Heart right ventricle (tissue), 16 donors: Measurements from ENCODE around the gene KIF6. TPM values are rescaled to one million over a fixed set of nuclear protein-coding genes. Genes with fewer than 3 reads are reported as not detected.
A peak's percentile ranks its signal among the peaks of the same experiment; 100 is the strongest.

Experiments used
- ATAC-seq, 8 donors: fragments of 200-7000 bp; cut with Tn5 transposase; one replicate each; pipeline ENCODE4 v1.9.1; 2020; ENCODE audit warnings: mild to moderate bottlenecking in 8 of 8, moderate library complexity in 8 of 8, moderate number of reproducible peaks in 1 of 8
- DNase-seq, 2 donors: peaks; one replicate each; pipeline ENCODE4 v3.0.0-alpha.2; 2020
- H3K27ac ChIP-seq, 10 donors: fragments of 200-600 bp; sonication (generic) in 2 of 10; one replicate each; pipeline versions ENCODE4 v1.5.0 to v1.8.0; 2020 to 2022; ENCODE audit warnings: mild to moderate bottlenecking in 3 of 10
- H3K27me3 ChIP-seq, 7 donors: fragments of 200-600 bp; one replicate each; pipeline ENCODE4 v1.8.0; 2021 to 2022; ENCODE audit warnings: mild to moderate bottlenecking in 2 of 7
- H3K36me3 ChIP-seq, 9 donors: fragments of 200-600 bp; sonication (generic) in 1 of 9; one replicate each; pipeline versions ENCODE4 v1.5.0 to v1.8.0; 2020 to 2022; ENCODE audit warnings: mild to moderate bottlenecking in 2 of 9
- H3K4me1 ChIP-seq, 9 donors: fragments of 200-600 bp; sonication (generic) in 1 of 9; one replicate each; pipeline versions ENCODE4 v1.5.0 to v1.8.0; 2020 to 2022; ENCODE audit warnings: mild to moderate bottlenecking in 4 of 9
- H3K4me3 ChIP-seq, 10 donors: fragments of 200-600 bp; sonication (generic) in 2 of 10; one replicate each; pipeline versions ENCODE4 v1.5.0 to v1.8.0; 2020 to 2022; ENCODE audit warnings: mild to moderate bottlenecking in 7 of 10, moderate library complexity in 2 of 10
- H3K9me3 ChIP-seq, 11 donors: fragments of 200-600 bp in 10 of 11; sonication (generic) in 2 of 11; one replicate each; pipeline versions ENCODE4 v1.5.0 to v1.8.0; 2013 to 2022; ENCODE audit warnings: mild to moderate bottlenecking in 2 of 11, control low read depth in 1 of 11, moderate library complexity in 1 of 11
- WGBS, 2 donors: extraction: QIAGEN DNeasy Blood & Tissue Kit; methylation state at CpG; one replicate each; pipeline ENCODE4 v1.1.7; 2013; ENCODE audit warnings: inconsistent platforms in 1 of 2; 5-methylcytosine and 5-hydroxymethylcytosine counted together
- intact Hi-C, 10 donors: fragments of 100-400 bp; cut with DNase I; formaldehyde crosslinking; loops; one replicate each; pipeline versions ENCODE4 v1.11.1 to v1.14.2; 2022
- polyA plus RNA-seq, 2 donors: library from polyadenylated mRNA; stranded (reverse); fragments of 200-250 nt; gene quantifications; one replicate each; pipeline ENCODE4 v1.2.3, GENCODE V29; 2013
- total RNA-seq, 10 donors: library from RNA; stranded (reverse); fragmentation: NEBNext Ultra II Directional in 3 of 10; extraction: Animal tissue kit (Norgen Biotek cat#: 25700) in 3 of 10; gene quantifications; one replicate each; pipeline versions ENCODE4 v1.2.1 to v1.2.4, GENCODE V29; 2021 to 2023
- TF ChIP-seq, protein P1 (sequence below), 9 donors: fragments of 200-600 bp; sonication (generic) in 2 of 9; IDR thresholded peaks; one replicate each; pipeline versions ENCODE4 v1.5.0 to v1.8.0; 2021 to 2022; ENCODE audit warnings: antibody characterized with exemption in 9 of 9, mild to moderate bottlenecking in 5 of 9, moderate library complexity in 1 of 9
- donor health status: Arrhythmogenic right ventricular cardiomyopathy.
- donor health status: ischemic (EF 13 %, LVEDD 7.1; RV severe dilation, severe dysfunction).
- donor health status: healthy with polysubstance abuse.
- donor health status: DM: no; HTN: yes; CAD: no.
- donor health status: DM: no; HTN: no; CAD: no.
- donor health status: ischemic (EF 25% LVEDD 6.9; RV normal size, moderate dysfunction).
- donor health status: ischemic (EF 25% LVEDD 5.7; RV mildly dilated, moderate dysfunction).
- donor health status: healthy.
- donor health status: DM: yes; HTN: yes; CAD: no.
- donor health status: Ischemic cardiomyopathy.
- donor health status: ischemic (EF 35%, LVEDD 5.7; RV mildly dilated, moderate dysfunction).
- donor health status: nonischemic (EF 11% LVEDD 7.7; RV severe dilation, severe dysfunction).
- donor health status: DM: yes; HTN: yes; CAD: no.
- donor health status: PGD.
- donor health status: ischemic (EF 29% LVEDD 5.4; RV normal size, mild dysfunction).
- donor health status: nonischemic (EF 23%, LVEDD 6.1; RV moderate dilation, normal function).

The KIF6 gene
- total and polyA plus RNA-seq, 12 donors, result 0.01 to 1.6 (median 0.45) TPM; not detected in 2

- 45 to 52% methylated on average over 2 of the region's 2 CpGs for WGBS, 2 donors
Measured at GRCh38 chr6:39282774-39283173, 442.4 kb downstream of the KIF6 start.

GRCh38 chr6:39281312-39281980, 443.8 kb downstream of the KIF6 start:
- no peaks in the 10 kb centered on the region for H3K36me3 ChIP-seq
- no peak overlapping the region for H3K4me3 ChIP-seq
- no peaks in the 10 kb centered on the region for H3K9me3 ChIP-seq
- intact Hi-C loops, result loop anchor here in 1 of 10 donors (5.0 kb wide), 1 partner anchor 334 kb away; no protein-coding TSS in a partner anchor
- H3K27ac ChIP-seq, result no peak overlapping the region
- ATAC-seq, result no peak
- H3K27me3 ChIP-seq, result peaks cover 0 to 26% (median 5%) of the 10 kb centered on the region in 7 donors
- TF ChIP-seq, protein P1, sequence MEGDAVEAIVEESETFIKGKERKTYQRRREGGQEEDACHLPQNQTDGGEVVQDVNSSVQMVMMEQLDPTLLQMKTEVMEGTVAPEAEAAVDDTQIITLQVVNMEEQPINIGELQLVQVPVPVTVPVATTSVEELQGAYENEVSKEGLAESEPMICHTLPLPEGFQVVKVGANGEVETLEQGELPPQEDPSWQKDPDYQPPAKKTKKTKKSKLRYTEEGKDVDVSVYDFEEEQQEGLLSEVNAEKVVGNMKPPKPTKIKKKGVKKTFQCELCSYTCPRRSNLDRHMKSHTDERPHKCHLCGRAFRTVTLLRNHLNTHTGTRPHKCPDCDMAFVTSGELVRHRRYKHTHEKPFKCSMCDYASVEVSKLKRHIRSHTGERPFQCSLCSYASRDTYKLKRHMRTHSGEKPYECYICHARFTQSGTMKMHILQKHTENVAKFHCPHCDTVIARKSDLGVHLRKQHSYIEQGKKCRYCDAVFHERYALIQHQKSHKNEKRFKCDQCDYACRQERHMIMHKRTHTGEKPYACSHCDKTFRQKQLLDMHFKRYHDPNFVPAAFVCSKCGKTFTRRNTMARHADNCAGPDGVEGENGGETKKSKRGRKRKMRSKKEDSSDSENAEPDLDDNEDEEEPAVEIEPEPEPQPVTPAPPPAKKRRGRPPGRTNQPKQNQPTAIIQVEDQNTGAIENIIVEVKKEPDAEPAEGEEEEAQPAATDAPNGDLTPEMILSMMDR (IDR thresholded peaks at IDR 0.05), result no peak
- H3K4me1 ChIP-seq, result no peaks in the 10 kb centered on the region
- WGBS, 2 donors, result 73 to 77% methylated on average over 11 of the region's 11 CpGs
- no peak for DNase-seq

More at GRCh38 chr6:39282774-39283173, 442.4 kb downstream of the KIF6 start:
- TF ChIP-seq, protein P1 (IDR thresholded peaks at IDR 0.05), result no peak
- H3K27ac ChIP-seq, result no peak overlapping the region
- no peaks in the 10 kb centered on the region for H3K36me3 ChIP-seq
- H3K9me3 ChIP-seq, result no peaks in the 10 kb centered on the region
- no peaks in the 10 kb centered on the region for H3K4me1 ChIP-seq
- peaks cover 0 to 29% (median 5%) of the 10 kb centered on the region in 7 donors for H3K27me3 ChIP-seq
- ATAC-seq (no peak), DNase-seq (no peak)
- H3K4me3 ChIP-seq, result no peak overlapping the region
- intact Hi-C loops, result loop anchor here in 1 of 10 donors (5.0 kb wide), 1 partner anchor 335 kb away; no protein-coding TSS in a partner anchor

DNA sequence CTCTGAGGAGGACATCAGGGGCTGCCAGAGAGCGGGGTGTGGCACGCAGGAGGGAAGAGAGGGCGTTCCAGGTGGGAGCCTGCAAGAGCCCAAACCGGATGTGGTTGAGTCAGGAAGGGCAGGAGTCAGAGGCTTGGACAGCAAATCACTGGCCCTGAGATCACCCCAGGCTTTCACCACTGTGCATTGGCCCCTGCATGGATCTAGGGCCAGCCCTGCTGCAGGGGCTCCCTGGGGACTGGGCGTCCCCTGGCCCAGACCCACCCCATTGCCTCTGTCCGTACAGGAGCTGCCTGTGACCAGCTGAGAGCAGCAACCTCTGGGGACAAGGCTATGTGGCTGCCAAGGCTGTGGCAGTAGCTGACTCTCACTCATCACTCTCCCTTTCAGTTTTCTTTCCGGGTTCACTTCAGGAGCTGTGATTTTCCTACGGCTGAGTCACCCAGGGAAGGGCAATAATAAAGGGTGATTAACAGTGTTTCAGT, 444.9 kb downstream of the KIF6 start:
- DNase-seq, result no peak
- ATAC-seq, result peak in 4 of 8 donors; percentile 22 to 83 (median 50)
- H3K4me3 ChIP-seq, result no peak overlapping the region
- H3K9me3 ChIP-seq, result no peaks in the 10 kb centered on the region
- TF ChIP-seq, protein P1 (IDR thresholded peaks at IDR 0.05), result no peak
- intact Hi-C loops, result loop anchor here in 1 of 10 donors (5.0 kb wide), 1 partner anchor 333 kb away; no protein-coding TSS in a partner anchor
- no peak overlapping the region for H3K27ac ChIP-seq
- H3K27me3 ChIP-seq, result peaks cover 0 to 26% (median 5%) of the 10 kb centered on the region in 7 donors
- no peaks in the 10 kb centered on the region for H3K36me3 ChIP-seq
- 43 to 45% methylated on average over 8 of the region's 8 CpGs for WGBS, 2 donors
- H3K4me1 ChIP-seq, result no peaks in the 10 kb centered on the region

Other genes with a start within 250 kb of the KIF6 start
- 10 to 100 TPM in 9 of 10 donors, 1 to 10 TPM in 1; 7.7 to 25.9 (median 12.2) TPM for gene DAAM2, start 67.0 kb upstream of the KIF6 start, total RNA-seq
- gene DAAM2, start 67.0 kb upstream of the KIF6 start, polyA plus RNA-seq, result 10 to 100 TPM in 1 of 2 donors, 1 to 10 TPM in 1; 6.0 to 16.3 TPM
- gene MOCS1, start 209.1 kb upstream of the KIF6 start, total RNA-seq, result 10 to 100 TPM; 15.9 to 40.0 (median 20.9) TPM
- gene MOCS1, start 209.1 kb upstream of the KIF6 start, polyA plus RNA-seq, result 10 to 100 TPM; 17.4 to 22.8 TPM